GM11168 (cell line): ENCODE results near the gene GTF2I.
"Not testable (repeated sequence)": the region's sequence is repeated elsewhere in the genome, so short reads cannot be mapped to it uniquely, and the experiment has no call there.

Experiments
- in situ Hi-C: fragments of 300-500 bp; cut with MboI; formaldehyde crosslinking; loops from one replicate; pipeline ENCODE4 v1.12.0; 2022; ENCODE audit warnings: low sequenced_read_pairs; ENCODE audit not compliant: unreplicated experiment

GTF2I gene

GRCh38 chr7:74657692-74658177 lies at the start of gene GTF2I:
GTF2I (plus strand) TSS chr7:74657718; CDS start chr7:74689129, 31,411 bp downstream.
- in situ Hi-C loops, result no loop called here

- in situ Hi-C loops, result no loop called here
Observed at GRCh38 chr7:74612015-74612829, 45.3 kb upstream of the GTF2I start.

- in situ Hi-C loops, result no loop called here
Observed at GRCh38 chr7:74615933-74616780, 41.4 kb upstream of the GTF2I start.

GRCh38 chr7:74617180-74617744 lies 40.3 kb upstream of the GTF2I start:
- in situ Hi-C loops, result no loop called here

GRCh38 chr7:74619235-74619860 lies 38.2 kb upstream of the GTF2I start:
- in situ Hi-C loops, result no loop called here

- in situ Hi-C loops, result no loop called here
Observed at GRCh38 chr7:74622228-74622749, 35.2 kb upstream of the GTF2I start.

GRCh38 chr7:74623135-74623534 lies 34.4 kb upstream of the GTF2I start:
- in situ Hi-C loops, result no loop called here

- in situ Hi-C loops, result no loop called here
Observed at GRCh38 chr7:74625446-74625845, 32.1 kb upstream of the GTF2I start.

- in situ Hi-C loops, result no loop called here
Observed at GRCh38 chr7:74627661-74628411, 29.7 kb upstream of the GTF2I start.

- in situ Hi-C loops, result no loop called here
Observed at GRCh38 chr7:74632505-74632904, 25.0 kb upstream of the GTF2I start.

- in situ Hi-C loops, result no loop called here
Observed at GRCh38 chr7:74633451-74633921, 24.0 kb upstream of the GTF2I start.

GRCh38 chr7:74637745-74638144 lies 19.8 kb upstream of the GTF2I start:
- in situ Hi-C loops, result no loop called here

GRCh38 chr7:74650055-74650454 lies 7.5 kb upstream of the GTF2I start:
- in situ Hi-C loops, result not testable (repeated sequence)

GRCh38 chr7:74650493-74651132 lies 6.9 kb upstream of the GTF2I start:
- in situ Hi-C loops, result not testable (repeated sequence)

GRCh38 chr7:74651133-74651504 lies 6.4 kb upstream of the GTF2I start:
- in situ Hi-C loops, result not testable (repeated sequence)

- in situ Hi-C loops, result no loop called here
Observed at GRCh38 chr7:74653686-74654181, 3.8 kb upstream of the GTF2I start.

GRCh38 chr7:74654811-74655210 lies 2.7 kb upstream of the GTF2I start:
- in situ Hi-C loops, result no loop called here

- in situ Hi-C loops, result no loop called here
Observed at GRCh38 chr7:74655324-74655723, 2.2 kb upstream of the GTF2I start.
